ENCODE measurements around the gene FAM53B.
A peak's percentile ranks its signal among the peaks of the same experiment; 100 is the strongest.

Gene FAM53B

DNA sequence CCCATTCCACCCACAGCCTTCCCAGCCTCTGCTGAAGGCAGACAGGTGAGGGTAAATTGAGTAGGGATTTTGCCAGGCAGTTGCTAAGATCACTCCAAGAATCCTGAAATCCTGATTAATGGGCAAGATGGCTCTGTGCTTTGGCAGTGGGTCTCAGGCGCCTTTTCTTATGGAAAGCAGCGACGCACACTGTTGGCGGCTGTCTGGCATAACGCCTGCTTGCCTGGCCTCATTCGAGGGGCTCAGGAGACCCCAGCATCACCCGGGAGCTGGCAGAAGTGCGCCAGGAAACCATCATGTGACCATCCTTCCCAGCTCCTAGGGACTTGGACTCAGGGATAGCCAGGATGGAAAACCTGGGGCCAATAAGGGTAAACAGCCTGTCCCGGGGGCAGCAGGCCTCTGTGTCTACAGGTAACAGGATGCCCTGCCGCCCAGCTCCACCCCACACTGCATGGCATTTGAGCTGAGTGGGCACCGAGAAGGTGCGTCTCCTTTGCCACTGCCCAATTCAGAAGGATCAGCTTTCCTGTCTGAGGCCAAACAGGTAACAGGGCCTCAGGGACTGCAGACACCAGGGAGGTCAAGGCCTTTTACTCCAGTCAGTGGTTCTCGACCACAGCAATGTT, 98.6 kb downstream of the FAM53B start:
- no peak for DNase-seq (ENCODE audit: low spot score)

DNA sequence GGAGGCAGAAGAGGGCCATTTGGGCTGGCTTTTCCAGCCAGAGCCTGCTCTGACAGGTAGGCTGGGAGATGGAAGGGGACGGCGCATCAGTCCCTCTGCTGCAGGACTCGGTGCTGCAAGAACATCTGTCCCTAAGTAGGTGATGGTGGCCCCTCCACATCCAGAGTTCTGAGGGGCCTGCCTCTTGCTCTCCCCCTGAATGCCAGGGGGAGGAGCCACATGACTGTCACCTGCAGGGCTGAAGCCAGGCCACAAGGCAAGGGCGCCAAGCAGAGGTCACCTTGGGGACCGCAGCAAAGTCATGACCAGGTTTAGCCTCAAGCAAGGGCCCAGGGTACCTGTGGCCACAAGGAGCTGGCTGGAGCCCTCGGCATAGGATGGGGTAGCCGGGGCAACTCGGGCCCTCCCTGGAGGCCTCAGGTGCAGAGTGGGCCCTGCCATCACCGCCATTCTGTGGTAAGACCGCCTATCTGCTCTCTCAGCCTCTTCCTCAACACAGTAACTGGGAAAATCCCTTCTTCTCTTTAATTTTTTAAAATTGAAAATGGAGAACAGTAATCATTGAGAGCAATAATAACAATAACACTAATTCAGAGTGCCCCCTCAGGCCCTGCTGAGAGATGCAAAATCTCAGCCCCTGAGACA, 99.3 kb downstream of the FAM53B start:
- no peak for DNase-seq (ENCODE audit: low spot score)

DNA sequence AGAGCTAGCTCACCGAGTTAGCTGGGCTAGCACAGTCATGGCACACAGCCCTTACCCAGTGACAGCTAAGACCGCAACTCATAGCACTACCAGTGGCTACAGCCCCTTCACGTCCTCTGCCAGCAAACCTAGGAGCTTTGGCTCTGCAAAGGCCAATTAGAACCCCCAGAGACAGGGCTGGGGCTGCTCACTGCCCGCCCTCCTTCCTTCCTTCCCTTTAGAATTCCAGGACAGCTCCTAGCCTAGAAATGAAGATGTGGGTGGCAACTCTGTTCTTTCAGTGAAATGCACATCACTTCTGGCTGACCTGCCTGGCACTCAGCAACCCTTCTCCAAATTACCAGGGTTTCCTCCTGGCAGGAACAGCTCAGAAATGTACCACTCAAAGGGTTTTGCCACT, 99.9 kb downstream of the FAM53B start:
- DNase-seq (ENCODE audit: low spot score), result no peak

DNA sequence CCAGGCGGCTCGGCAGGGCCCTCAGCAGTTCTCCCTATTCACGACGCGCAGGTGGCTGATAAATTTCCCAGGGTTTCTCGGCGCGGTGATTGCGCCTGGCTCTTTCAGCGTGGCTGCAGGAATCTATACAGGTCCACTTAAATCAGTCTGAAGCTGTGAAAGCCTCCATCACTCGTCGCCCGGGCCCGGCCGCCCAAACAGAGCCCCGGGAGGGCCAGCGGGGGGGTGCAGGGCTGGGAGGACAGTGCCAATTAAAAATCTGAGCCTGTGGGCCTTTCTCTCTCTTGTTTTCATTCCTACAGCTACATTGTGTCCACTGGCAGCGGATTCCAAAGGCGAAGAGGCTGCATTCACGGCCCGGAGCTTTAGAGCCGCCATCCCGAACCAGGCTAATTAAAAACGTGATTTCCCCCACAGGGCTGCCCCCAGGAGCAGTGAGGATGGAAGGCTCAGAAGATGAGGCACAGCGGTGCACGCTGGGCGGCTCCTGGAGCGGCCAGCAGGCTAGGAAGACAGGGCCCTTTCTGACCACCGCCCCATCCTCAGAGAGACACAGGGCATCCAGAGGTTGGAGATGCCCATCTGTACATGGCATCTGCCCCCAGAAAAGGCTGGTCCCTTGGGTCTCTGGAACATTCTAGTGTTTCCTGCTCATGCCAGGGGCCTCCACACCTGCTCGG, 100.7 kb downstream of the FAM53B start:
- no peak for DNase-seq (ENCODE audit: low spot score)

DNA sequence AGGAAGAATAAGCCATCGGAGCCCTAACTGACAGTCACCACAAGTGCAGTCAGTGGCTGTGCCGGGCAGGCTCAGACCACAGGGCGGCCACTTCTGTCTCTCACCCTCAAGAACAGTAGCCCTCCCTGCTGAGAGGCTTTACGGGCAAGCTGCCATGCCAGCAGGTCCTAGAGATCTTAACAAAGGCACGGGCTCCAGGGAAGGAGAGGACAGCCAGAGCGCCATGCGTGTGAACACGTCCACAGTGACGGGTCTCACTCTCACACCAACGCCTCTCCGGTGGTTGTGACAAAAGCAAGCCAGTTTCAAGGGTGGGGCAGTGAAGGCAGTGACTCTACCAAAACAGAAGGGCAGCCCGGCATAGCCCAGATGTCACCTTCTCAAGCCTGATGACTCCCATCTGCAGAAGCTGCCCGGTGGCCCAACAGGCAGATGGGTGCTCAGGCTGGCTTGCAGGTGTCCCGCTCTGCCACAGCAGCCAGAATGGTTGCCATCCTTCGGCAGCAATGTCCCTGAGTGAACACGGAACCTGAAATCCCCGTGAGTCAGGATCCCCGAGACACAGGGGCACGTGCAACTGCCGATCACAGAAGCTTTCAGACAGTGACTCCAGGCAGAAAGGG, 102.0 kb downstream of the FAM53B start:
- no peak for DNase-seq (ENCODE audit: low spot score)

DNA sequence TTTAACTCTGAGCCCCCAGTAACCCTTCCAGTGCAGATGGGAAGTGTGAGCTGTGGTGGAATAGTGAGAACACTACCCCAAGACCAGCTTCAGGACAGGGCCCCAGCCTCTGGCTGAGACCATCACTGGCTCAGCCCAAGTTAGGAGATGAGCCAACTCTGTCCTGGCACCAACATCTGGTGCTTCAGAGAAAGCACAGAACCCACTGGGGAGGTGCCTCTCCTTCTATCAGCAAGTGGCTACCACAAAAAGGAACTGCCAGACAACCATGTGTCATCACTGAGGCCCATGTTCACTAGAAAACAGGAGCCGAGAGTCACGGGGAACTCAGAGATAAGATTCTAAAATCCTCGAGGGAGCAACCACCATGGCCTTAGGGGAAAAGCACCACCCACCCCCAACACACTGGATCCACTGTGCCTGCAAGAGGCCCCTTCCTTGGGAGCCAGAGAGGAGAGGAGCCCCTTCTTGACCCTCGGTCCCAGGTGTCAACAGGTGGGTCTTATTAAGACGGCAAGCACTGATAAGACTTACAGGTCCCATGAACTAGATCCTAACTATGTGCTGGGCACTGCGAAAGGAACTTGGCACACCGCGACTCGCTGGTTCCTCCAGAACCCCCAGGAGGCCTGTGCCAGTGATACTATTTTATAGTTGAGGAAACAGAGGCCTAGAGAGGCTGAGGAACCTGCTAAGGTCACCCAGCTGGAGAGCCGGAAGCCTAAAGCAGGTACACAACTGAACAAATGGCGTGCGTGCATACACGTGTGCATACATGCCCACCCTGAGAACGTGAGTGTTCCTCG, 102.7 kb downstream of the FAM53B start:
- DNase-seq (ENCODE audit: low spot score), result peak; percentile 61

DNA sequence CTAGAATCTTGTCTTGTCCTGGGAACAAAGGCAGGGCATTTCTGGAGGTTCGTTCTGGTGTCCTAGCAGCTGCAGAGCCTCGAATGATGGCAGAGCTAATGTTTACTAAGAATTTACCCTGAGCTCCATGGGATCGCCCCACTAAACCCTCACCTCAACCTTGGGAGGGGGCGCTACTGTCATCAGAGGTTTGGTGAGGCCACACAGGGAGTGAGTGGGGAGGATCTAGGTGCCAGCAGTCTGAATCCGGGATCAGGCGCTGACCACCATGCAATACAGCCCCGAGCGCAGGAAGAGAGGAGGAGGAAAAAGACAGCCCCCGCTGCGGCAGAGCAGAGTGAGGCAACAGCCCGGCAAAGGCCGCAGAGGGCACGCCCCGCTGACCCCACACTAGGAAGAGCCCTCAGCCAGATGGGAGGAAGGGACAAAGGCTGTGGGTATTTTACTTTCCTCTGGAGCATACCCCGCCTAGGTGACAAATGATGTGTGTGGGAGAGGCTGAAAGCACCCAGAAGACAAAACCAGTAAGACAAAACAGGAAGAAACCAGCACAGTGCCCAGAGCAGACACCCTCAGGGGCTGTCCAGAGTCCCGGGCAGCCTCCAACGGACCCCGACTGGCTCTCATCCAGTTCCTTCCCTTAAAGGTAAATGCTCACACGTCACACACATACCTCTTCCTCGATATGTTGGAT, 103.5 kb downstream of the FAM53B start:
- DNase-seq (ENCODE audit: low spot score), result no peak

DNA sequence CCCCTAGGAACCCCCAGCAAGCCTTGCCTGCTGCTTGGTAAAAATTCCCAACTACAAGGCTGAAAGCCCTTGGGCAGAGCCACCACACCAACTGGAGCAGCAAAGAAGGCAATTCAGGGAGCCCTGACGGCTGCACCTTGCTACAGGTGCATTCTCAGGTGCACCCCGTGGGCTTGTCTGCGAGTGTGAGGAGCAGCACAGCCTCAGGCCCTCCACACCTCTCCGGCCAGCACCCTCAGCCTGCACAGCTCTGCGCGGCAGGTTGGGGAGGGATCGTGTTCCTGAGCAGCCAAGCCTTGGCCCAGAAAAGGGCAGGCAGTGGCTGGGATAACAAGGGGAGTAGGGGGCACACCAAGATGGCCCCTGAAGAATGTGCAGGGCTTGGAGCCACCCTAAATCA, 104.1 kb downstream of the FAM53B start:
- DNase-seq (ENCODE audit: low spot score), result no peak

DNA sequence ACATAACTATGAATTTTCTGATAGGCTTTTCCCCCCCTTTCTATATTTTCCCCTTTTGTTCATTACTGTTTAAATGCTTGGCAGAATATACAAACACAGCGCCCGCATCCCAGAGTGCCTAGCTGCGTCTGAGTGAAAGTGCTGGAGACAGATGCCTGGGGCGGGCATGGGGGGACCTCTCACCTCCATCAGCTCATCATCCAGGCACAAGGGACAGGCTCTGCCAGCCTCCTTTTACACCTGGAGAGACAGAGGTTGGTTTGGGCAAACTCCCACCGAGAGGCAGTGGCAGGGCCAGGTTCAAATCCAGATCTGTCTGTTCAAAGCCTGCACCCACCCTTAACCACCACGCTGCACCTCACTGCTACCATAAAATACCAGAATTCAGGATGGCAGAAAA, 104.5 kb downstream of the FAM53B start:
- no peak for DNase-seq (ENCODE audit: low spot score)

DNA sequence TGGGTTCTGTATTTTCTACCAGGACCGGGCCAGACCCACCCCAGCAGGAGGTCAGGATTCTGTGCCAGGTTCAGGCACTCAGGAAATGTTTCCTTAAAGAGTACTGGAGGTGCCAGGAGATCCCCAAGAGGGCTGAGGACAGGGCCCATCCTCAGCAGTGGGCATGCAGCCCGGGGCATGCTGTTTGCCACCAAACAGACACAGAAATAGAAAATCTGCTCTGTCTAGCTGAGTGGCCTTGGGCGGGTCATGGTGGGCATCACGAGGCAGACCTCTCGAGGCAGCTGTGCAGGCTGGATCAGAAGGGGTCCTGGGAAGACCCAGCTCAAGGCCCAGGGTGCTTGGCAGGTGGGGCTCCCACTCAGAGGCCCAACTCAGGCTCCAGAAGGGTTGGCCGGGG, 105.0 kb downstream of the FAM53B start:
- DNase-seq (ENCODE audit: low spot score), result no peak

DNA sequence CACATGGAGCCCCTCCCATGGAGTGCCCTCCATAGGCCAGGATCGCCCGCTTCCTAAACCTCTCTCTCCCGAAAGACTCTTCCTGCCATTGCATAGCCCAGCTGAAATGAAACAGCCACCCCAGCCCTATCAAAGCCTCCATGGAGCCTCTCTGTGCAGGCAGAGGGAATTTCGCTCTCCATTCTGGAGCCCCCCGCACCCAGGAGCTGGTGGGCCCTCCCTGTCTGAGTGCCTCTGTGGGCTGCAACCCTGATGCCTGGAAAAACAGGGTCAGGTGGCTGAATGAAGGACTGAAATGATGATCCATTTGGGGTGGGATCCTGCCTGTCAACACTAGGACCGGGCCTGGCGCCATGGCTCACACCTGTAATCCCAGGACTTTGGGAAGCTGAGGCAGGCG, 106.4 kb downstream of the FAM53B start:
- no peak for DNase-seq (ENCODE audit: low spot score)

DNA sequence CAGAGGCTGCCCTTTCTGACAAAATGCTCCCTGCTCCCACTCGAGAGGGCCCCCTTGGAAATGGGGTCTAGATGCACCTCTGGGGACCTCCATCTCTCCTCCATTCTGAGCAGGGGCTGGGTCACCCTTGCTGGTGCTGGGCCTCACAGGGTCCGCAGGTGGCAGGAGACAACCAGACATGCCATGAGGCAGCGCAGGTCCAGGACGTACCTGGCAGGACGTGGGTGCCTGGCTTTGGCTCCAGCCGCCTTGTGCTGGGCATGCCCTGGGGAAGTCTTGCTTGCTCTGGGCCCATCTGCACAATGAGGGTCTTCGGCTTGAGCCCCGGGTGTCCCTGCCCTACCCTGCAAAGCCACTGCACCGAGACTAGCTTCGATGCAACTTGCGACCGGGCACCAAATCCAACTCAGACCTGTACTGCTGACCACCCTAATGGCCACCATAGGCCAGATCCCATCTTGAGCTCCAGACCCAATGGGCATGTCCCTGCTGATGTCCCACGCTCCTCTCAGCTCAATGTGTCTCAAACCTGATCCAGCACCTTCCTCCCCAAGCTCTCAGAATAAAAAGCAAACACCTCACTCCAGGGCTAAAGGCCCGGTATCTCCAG, 107.0 kb downstream of the FAM53B start:
- DNase-seq (ENCODE audit: low spot score), result no peak

DNA sequence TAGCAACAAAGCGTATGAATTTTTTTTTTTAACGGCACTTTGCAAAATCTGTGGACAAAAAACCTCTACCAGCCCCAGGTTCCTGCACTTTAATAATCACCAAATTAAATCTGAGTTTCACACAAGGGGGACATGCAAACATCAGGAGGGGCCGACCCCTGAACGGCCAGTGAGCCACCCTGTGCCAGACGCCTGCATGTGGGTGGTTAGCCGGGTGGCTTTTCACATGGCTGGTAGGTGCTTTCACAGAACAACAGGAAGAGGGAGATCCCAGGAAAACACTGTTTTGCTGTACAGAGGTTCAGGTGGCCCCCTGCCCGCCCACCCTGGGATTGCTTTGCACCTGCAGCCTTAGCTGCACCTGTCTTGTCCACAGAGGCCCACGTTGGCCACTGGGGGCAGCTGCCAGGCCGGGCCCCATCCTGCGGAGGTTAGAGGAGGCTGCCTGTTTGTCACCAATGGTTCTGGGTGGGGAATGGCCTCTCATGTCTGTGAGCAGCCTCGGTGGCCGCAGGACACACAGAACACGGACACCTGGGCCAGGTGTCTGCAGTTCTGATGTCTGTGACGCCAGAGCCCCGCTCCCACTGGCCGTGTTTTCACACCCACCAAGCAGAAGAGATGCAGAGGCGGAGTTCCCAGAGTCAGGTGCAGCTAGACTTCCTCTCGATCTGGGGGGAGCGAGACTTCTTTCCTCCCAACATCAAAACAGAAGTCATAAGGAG, 107.7 kb downstream of the FAM53B start:
- DNase-seq (ENCODE audit: low spot score), result peak; percentile 57

DNA sequence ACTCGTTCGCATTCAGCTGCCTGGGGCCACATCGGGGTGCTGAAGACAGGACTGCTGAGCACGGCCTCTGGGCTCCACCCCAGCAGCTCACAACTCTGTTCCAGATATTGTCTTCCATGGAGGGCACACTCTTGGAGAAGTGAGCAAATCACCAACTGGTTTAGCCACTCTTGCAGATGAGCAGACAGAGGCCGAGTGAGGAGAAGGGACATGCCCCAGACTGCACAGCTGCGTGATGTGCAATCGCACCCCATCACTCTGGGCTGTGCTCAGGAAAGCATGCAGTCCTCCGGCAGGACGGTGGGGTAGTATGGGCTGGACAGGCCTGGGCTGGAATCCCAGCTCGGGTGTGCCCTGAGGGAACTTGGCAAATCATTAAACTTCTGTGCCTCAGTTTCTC, 111.6 kb downstream of the FAM53B start:
- DNase-seq (ENCODE audit: low spot score), result no peak

DNA sequence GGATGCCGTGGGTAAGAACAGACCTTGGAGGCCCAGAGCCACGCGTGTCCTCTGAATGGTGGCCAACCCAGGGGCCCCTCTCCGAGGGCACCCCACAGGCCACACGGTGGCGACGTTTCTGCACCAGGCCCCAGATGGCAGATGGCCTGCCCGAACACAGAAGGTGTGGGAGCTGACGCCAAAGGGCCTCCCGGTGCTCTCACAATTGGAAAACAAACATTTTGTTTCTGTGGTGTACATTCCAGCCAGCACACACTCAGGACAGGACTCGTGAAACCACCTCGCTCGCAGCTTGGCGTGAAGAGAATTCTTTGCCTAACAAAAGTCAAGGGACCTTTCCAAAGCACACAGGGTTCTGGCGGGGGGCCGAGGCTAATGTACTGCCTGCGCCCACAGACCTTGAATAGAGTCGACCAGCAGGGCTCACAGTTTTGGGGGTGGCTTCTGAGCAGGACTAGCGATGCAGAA, 112.1 kb downstream of the FAM53B start:
- no peak for DNase-seq (ENCODE audit: low spot score)

DNA sequence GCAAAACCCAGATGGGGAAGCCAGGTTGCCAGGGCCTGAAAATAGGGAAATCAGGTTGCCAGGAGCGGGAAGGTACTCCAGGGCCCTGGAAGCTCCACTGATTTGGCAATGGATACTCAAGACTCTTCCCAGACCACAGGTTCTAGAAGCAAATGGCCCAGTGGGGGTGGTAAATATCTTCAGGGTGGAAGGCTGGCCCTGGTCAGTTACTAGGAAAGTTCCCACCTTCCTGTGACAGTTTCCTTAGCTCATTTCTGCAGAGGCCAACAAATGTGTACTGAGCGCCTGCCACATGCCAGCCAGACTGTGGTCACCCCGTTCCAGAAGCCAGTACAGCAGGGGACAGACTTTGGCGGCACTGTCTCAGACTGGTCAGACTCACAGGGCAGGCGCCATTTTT, 113.6 kb downstream of the FAM53B start:
- no peak for DNase-seq (ENCODE audit: low spot score)

DNA sequence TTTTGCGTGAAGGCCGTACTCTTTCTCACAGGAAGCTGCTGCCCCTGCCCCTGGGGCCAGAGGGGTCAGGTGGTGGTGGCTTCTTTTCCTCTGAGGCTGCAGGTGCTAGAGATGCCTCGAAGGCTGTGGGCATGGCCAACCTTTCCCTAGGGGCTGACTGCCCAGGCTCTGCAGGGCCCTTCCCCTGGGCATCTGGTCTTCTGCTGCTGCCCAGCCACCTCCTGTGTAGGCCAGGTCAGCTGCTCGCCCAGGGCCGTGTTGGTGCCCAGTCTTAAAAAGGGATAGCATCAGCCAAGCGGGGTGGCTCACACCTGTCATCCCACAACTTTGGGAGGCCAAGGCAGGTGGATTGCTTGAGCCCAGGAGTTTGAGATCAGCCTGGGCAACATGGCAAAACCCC, 114.3 kb downstream of the FAM53B start:
- no peak for DNase-seq (ENCODE audit: low spot score)

DNA sequence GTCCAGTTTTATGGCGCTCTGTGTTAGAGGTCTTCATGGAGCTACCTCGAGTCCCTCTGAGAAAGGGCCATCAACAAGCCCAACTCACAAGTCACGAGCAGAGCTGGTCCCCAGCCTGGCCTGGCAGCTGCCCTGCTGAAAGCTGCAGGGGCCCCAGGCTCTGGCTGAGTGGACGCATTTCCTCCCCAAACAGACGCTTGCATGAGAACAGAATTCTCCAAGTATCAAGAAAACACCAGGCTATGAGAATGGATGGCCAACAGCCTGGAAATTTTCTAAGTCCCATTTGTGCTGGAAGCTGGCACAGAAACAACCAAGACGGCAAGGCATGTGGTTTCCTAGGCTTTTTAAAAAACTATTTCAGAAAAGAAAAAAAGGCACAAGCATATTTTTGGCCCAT, 114.8 kb downstream of the FAM53B start:
- DNase-seq (ENCODE audit: low spot score), result no peak

DNA sequence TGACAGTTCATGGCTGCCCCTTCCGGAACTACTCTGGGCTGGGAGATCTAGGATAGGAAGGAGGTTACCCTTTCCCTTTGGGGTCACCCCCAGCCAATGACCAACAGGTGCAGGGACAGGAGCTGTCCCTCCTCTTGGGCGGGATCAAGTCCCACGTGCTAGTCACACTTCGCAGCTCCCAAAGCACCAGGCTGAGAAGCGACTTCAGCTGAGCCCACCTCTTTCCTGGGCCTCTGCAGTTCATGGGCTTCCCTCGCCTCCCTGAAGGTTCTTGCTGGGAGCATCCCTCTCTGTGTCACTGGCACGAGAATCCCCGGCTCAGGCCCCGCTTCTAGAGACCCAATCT, 115.5 kb downstream of the FAM53B start:
- DNase-seq (ENCODE audit: low spot score), result no peak

DNA sequence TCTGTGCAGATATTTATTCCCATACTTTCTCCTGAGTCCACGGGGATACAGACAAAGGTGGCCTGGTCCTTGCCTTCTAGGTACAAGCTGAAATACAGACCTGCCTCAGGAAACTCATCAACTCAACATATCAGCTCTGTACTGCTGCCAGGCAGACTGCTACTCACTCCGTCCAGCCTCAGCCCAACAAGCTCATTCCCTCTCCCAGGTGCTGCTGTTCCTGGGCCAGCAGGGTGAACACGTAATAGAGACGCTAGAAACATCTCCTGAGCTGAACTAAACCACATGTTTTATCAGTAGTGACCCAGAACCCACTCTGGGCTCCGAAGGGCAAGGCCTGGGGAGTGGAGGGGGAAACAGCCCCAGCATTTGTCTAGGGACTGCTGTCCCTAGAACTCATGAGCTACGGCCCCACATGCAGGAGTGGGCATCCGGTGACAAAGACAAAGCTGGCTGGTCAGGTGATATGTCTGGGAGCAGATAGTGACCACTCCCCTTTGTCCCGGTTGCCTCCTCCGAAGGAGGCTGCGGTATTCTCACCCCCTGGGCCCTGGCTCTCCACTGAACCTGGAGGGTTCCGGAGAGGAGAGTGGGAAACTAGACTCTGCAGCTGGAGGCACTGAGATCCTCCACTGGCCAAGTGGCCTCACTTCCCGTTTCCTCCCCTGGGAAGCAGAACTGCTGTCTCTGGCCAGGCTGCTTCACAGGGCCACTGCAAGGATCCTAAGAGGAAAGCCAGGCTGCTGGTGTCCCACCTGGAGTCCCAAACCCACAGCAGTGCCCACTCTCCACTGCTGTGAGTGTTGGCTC, 116.1 kb downstream of the FAM53B start:
- no peak for DNase-seq (ENCODE audit: low spot score)

All from NAMALWA (cell line).